NCI-H1092 (cell line): ENCODE results near the gene TEAD1.
A peak's percentile ranks its signal among the peaks of the same experiment; 100 is the strongest.

Source experiments
- DNase-seq: peaks from one replicate; lab custom pipeline; 2025; lab: John Stamatoyannopoulos, UW

Gene TEAD1

GRCh38 chr11:12673924-12674570 is at the start of gene TEAD1:
TSS of gene TEAD1 (plus strand) at chr11:12674421.
- DNase-seq, result peak; percentile 88

- DNase-seq, result no peak
These were observed 49.6 kb upstream of the TEAD1 start for GRCh38 chr11:12624595-12624994.

GRCh38 chr11:12625438-12626071 is 48.7 kb upstream of the TEAD1 start:
- no peak for DNase-seq

GRCh38 chr11:12626616-12627015 is 47.6 kb upstream of the TEAD1 start:
- DNase-seq, result no peak

GRCh38 chr11:12628314-12628713 is 45.9 kb upstream of the TEAD1 start:
- DNase-seq, result no peak

- DNase-seq, result no peak
These were observed 44.5 kb upstream of the TEAD1 start for GRCh38 chr11:12629601-12630313.

- DNase-seq, result no peak
These were observed 42.6 kb upstream of the TEAD1 start for GRCh38 chr11:12631651-12632050.

- no peak for DNase-seq
These were observed 39.9 kb upstream of the TEAD1 start for GRCh38 chr11:12634329-12634728.

GRCh38 chr11:12636871-12637410 is 37.3 kb upstream of the TEAD1 start:
- DNase-seq, result no peak

- DNase-seq, result no peak
These were observed 34.8 kb upstream of the TEAD1 start for GRCh38 chr11:12639388-12639787.

- no peak for DNase-seq
These were observed 33.9 kb upstream of the TEAD1 start for GRCh38 chr11:12640355-12640754.

GRCh38 chr11:12640926-12641849 is 33.0 kb upstream of the TEAD1 start:
- DNase-seq, result no peak

- DNase-seq, result no peak
These were observed 32.2 kb upstream of the TEAD1 start for GRCh38 chr11:12642040-12642439.

GRCh38 chr11:12642806-12643428 is 31.3 kb upstream of the TEAD1 start:
- no peak for DNase-seq

GRCh38 chr11:12646478-12646877 is 27.7 kb upstream of the TEAD1 start:
- DNase-seq, result no peak

GRCh38 chr11:12653729-12654128 is 20.5 kb upstream of the TEAD1 start:
- DNase-seq, result no peak

- no peak for DNase-seq
These were observed 18.4 kb upstream of the TEAD1 start for GRCh38 chr11:12655842-12656241.

- DNase-seq, result no peak
These were observed 16.9 kb upstream of the TEAD1 start for GRCh38 chr11:12657336-12657735.

GRCh38 chr11:12657981-12658380 is 16.2 kb upstream of the TEAD1 start:
- DNase-seq, result no peak

- DNase-seq, result no peak
These were observed 12.0 kb upstream of the TEAD1 start for GRCh38 chr11:12662101-12662689.

GRCh38 chr11:12664385-12664784 is 9.8 kb upstream of the TEAD1 start:
- DNase-seq, result no peak
